Transverse colon (tissue), 4 donors: ENCODE results near the gene OR1F1. TPM values are rescaled to one million over a fixed set of nuclear protein-coding genes. Genes with fewer than 3 reads are reported as not detected.

Experiments
- DNase-seq: peaks from one replicate; pipeline ENCODE4 v3.0.0-alpha.2; 2019
- H3K27ac ChIP-seq, 4 donors: fragments of 200-600 bp; sonication (generic); 2 replicates each; pipeline ENCODE4 v1.5.1; 2016 to 2018; ENCODE audit warnings: inconsistent platforms in 4 of 4
- H3K27me3 ChIP-seq: fragments of 200-600 bp; sonication (generic); 2 replicates; pipeline ENCODE4 v1.5.1; 2017; ENCODE audit warnings: inconsistent platforms
- H3K36me3 ChIP-seq, 4 donors: fragments of 200-600 bp; sonication (generic); 2 replicates each; pipeline ENCODE4 v1.5.1; 2017 to 2019; ENCODE audit warnings: inconsistent platforms in 4 of 4
- H3K4me1 ChIP-seq, 4 donors: fragments of 200-600 bp; sonication (generic); 2 replicates each; pipeline ENCODE4 v1.5.1; 2017 to 2020; ENCODE audit warnings: inconsistent platforms in 4 of 4
- H3K4me3 ChIP-seq, 4 donors: fragments of 200-600 bp; sonication (generic); 1 replicate in 1 of 4; 2 replicates in 3 of 4; pipeline versions ENCODE4 v1.5.1 to v1.6.1; 2017 to 2019; ENCODE audit warnings: inconsistent platforms in 4 of 4
- H3K9me3 ChIP-seq, 2 donors: fragments of 200-600 bp; sonication (generic); 2 replicates each; pipeline ENCODE4 v1.5.1; 2017 to 2019; ENCODE audit warnings: inconsistent platforms in 2 of 2
- CTCF ChIP-seq, 5 experiments: fragments of 200-600 bp in 3 of 5; fragments of 450-650 bp in 2 of 5; sonication (generic) in 3 of 5; IDR thresholded peaks; 1 replicate in 2 of 5; 2 replicates in 3 of 5; pipeline ENCODE4 v1.5.1; 2016 to 2017; ENCODE audit warnings: antibody characterized with exemption in 5 of 5, inconsistent platforms in 3 of 5, mild to moderate bottlenecking in 2 of 5, moderate library complexity in 1 of 5
- EP300 ChIP-seq: sonication (generic); formaldehyde crosslinking; IDR thresholded peaks from one replicate; pipeline ENCODE4 v1.6.1; 2017; ENCODE audit warnings: antibody characterized with exemption, low read depth
- POLR2A ChIP-seq: fragments of 450-650 bp; IDR thresholded peaks from one replicate; pipeline ENCODE4 v1.6.1; 2016; ENCODE audit warnings: antibody characterized with exemption, mild to moderate bottlenecking, moderate library complexity
- POLR2AphosphoS5 ChIP-seq, 3 donors: sonication (generic); formaldehyde crosslinking; IDR thresholded peaks; one replicate each; pipeline ENCODE4 v1.6.1; 2016; ENCODE audit warnings: antibody characterized with exemption in 3 of 3
- WGBS, 2 donors: methylation state at CpG; one replicate each; pipeline ENCODE4 v1.1.5; 2018; ENCODE audit warnings: low coverage in 1 of 2; 5-methylcytosine and 5-hydroxymethylcytosine counted together
- in situ Hi-C, 4 donors: fragments of 200-750 bp; cut with MboI; loops; one replicate each; pipeline versions ENCODE4 v1.15.0 to v1.15.1; 2017; ENCODE audit warnings: low sequenced_read_pairs in 3 of 4, low pct_ligation_motif_present in 1 of 4, low pct_unique_long_range_greater_than_20kb in 1 of 4
- intact Hi-C: fragments of 100-400 bp; cut with DNase I; formaldehyde crosslinking; loops from one replicate; pipeline ENCODE4 v1.15.1; 2023; ENCODE audit warnings: low total_unique reads
- total RNA-seq, 4 donors: library from RNA; depleted of rRNA; stranded (reverse); fragments of >200 nt; gene quantifications; one replicate each; pipeline ENCODE4 v1.1.0, GENCODE V29; 2016

OR1F1 gene
- total RNA-seq, 4 donors from 2014 or later = not detected

- DNase-seq = no peak
- no peak overlapping the region for H3K27ac ChIP-seq
- H3K27me3 ChIP-seq = peaks cover 15% of the 10 kb centered on the region
- in situ Hi-C loops = no loop called here
- intact Hi-C loops = no loop called here
- no peaks in the 10 kb centered on the region for H3K9me3 ChIP-seq
- H3K4me3 ChIP-seq = no peak overlapping the region
- no peak for TF ChIP-seq POLR2AphosphoS5 (IDR thresholded peaks at IDR 0.05)
- no peak for TF ChIP-seq CTCF (IDR thresholded peaks at IDR 0.05)
- no peak for TF ChIP-seq POLR2A
- no peak for TF ChIP-seq EP300
- WGBS, 2 donors = 100% methylated on average over 3 of the region's 3 CpGs; no CpG with 5 or more reads in 1 of the 2 donors
- H3K36me3 ChIP-seq = no peaks in the 10 kb centered on the region
- H3K4me1 ChIP-seq = no peaks in the 10 kb centered on the region
Observed at GRCh38 chr16:3212006-3212405, 24.0 kb downstream of the OR1F1 start.

- no peak overlapping the region for H3K27ac ChIP-seq
- intact Hi-C loops = no loop called here
- no peaks in the 10 kb centered on the region for H3K36me3 ChIP-seq
- in situ Hi-C loops = no loop called here
- H3K9me3 ChIP-seq = no peaks in the 10 kb centered on the region
- WGBS, 2 donors = 75% methylated on average over 1 of the region's 1 CpG; no CpG with 5 or more reads in 1 of the 2 donors
- H3K4me3 ChIP-seq = no peak overlapping the region
- DNase-seq = no peak
- TF ChIP-seq POLR2A (no peak), POLR2AphosphoS5 (IDR thresholded peaks at IDR 0.05) (no peak), CTCF (IDR thresholded peaks at IDR 0.05) (no peak), EP300 (no peak)
- H3K27me3 ChIP-seq = peaks cover 15% of the 10 kb centered on the region
- no peaks in the 10 kb centered on the region for H3K4me1 ChIP-seq
Observed at GRCh38 chr16:3212567-3212966, 24.6 kb downstream of the OR1F1 start.

- no peak for TF ChIP-seq EP300
- no peak for TF ChIP-seq POLR2AphosphoS5 (IDR thresholded peaks at IDR 0.05)
- TF ChIP-seq POLR2A = no peak
- no peak for TF ChIP-seq CTCF (IDR thresholded peaks at IDR 0.05)
- no peaks in the 10 kb centered on the region for H3K4me1 ChIP-seq
- in situ Hi-C loops (no loop called here), intact Hi-C loops (no loop called here)
- 32 to 55% methylated on average over 4 to 7 of the region's 7 CpGs for WGBS, 2 donors
- peaks cover 5% of the 10 kb centered on the region for H3K27me3 ChIP-seq
- H3K27ac ChIP-seq = no peak overlapping the region
- H3K36me3 ChIP-seq = no peaks in the 10 kb centered on the region
- no peak for DNase-seq
- H3K9me3 ChIP-seq = no peaks in the 10 kb centered on the region
- no peak overlapping the region for H3K4me3 ChIP-seq
Observed at GRCh38 chr16:3214904-3215600, 27.0 kb downstream of the OR1F1 start.

DNA sequence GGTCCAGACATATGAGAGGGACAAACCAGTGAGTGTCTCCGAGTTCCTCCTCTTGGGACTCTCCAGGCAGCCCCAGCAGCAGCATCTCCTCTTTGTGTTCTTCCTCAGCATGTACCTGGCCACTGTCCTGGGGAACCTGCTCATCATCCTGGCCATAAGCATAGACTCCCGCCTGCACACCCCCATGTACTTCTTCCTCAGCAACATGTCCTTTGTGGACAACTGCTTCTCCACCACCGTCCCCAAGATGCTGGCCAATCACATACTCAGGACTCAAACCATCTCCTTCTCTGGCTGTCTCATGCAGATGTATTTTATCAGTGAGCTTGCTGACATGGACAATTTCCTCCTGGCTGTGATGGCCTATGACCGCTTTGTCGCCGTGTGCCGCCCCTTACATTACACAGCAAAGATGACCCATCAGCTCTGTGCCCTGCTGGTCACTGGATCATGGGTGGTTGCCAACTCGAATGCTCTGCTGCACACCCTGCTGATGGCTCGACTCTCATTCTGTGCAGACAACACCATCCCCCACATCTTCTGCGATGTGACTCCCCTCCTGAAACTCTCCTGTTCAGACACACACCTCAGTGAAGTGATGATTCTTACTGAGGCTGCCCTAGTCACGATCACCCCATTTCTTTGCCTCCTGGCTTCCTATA, 27.7 kb downstream of the OR1F1 start:
- intact Hi-C loops = no loop called here
- Histone ChIP-seq H3K9me3 (peaks cover 0 to 4% of the 10 kb centered on the region in 2 donors), H3K4me3 (no peak overlapping the region), H3K4me1 (no peaks in the 10 kb centered on the region), H3K36me3 (no peaks in the 10 kb centered on the region), H3K27ac (no peak overlapping the region), H3K27me3 (peaks cover 5% of the 10 kb centered on the region)
- WGBS, 2 donors = 64 to 79% methylated on average over 3 to 11 of the region's 11 CpGs
- in situ Hi-C loops = no loop called here
- TF ChIP-seq EP300 (no peak), POLR2A (no peak), POLR2AphosphoS5 (IDR thresholded peaks at IDR 0.05) (no peak), CTCF (IDR thresholded peaks at IDR 0.05) (no peak)
- DNase-seq = no peak
